Astrocyte of the hippocampus (primary cell): Measurements from ENCODE around the gene FGFBP2.

ENCODE experiments used
- DNase-seq: peaks from one replicate; pipeline ENCODE4 v3.0.0; 2011; ENCODE audit warnings: low read depth, low spot score

FGFBP2 gene

GRCh38 chr4:15968551-15969300, 5.8 kb upstream of the FGFBP2 start:
- no peak for DNase-seq

DNA sequence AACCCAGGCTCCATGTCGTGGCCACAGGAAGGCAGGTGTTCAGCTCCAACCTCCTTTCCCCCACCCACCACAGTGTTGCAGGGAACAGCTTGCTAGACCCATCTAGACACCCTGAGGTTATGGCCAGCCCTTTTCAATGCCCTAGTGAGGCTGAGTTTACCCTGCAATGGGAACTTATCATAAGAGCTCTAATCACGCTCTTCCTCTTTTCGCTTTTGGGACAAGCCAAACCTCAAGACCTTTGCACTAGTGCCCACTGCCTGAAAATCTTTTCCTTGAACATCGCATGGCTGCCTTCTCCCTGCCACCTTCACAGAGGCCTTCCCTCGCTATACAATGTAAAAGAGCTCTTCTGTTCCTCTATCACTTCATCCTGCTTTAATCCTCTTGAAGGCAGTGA, 2.4 kb upstream of the FGFBP2 start:
- no peak for DNase-seq

- no peak for DNase-seq
Observed at GRCh38 chr4:15964159-15964558, 1.2 kb upstream of the FGFBP2 start.

DNA sequence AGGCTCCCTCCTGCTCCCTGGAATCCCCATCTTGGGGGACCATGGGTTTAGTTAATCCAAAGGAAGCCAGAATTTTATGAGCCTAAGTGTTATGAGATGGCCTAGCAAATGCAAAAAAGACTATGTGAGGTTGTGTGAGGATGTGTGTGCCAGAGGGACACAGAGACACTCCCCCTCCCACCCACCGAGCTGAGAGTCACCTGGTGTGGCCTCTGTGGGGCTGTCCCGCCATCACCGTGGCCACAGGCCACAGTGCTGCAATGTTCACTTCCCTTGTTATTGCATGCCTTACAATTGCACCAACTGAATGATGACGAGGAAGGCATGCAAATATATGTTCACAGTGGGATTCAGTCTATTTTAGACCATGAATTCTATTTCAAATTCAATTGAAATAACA, 601 bp upstream of the FGFBP2 start:
- DNase-seq, result no peak

DNA sequence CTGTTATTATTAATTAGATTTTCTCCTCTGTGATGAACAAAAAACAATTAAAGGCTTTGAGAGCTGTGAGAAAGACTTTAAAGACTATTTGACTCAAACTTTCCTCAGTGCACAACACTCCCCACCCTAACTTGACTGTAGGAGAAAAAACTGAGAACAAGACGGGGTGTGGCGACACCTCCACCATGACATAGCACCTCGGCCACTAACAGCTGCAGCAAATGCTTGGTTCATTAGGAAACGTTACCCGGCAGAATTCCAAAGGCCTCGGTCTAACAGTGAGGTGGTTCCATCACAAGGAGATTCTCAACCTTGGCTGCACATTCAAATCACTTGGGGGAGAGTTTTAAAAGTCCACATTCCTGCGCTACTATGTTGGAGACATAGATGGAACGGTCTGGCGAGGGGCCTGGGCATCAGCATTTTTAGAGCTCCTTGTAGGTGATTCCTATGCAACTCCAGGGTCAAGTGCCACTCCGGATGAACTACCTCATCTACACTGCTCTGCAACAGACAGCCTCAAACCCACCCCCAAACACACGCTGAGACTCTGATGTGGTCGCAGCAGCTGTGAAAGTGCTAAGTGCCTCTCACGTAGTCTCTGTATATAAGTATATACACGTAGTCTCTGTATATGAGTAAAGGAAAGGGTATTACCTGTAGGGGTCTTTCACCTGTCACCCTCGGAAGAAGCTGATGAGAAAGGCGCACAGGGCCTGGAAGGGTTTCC, 1.0 kb downstream of the FGFBP2 start:
- no peak for DNase-seq

GRCh38 chr4:15958562-15958961, 4.4 kb downstream of the FGFBP2 start:
- no peak for DNase-seq

GRCh38 chr4:15956179-15956850, 6.7 kb downstream of the FGFBP2 start:
- peak; percentile 80 for DNase-seq

DNA sequence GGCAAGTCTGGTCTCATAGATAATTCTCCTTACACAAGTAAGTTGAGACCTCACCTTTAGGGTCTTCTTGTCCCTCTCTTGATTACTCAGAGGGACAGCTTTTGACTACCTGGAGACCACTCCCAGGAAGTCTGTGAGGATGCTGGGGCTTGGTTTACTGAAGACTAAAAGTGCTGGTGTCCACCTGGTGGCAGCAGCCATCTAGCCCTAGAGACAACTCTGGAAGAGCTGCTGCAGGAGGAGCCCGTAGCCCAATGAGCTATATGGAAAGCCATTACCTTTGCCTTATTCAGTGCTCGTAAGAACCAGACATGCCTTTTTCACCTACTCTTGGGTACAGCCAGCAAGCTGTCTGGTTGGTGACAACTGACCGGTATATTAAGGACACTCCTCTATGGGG, 7.3 kb downstream of the FGFBP2 start:
- peak; percentile 31 for DNase-seq

GRCh38 chr4:15953625-15954024, 9.3 kb downstream of the FGFBP2 start:
- DNase-seq, result no peak

- DNase-seq, result no peak
Observed at GRCh38 chr4:15951781-15952180, 11.2 kb downstream of the FGFBP2 start.

- DNase-seq, result no peak
Observed at GRCh38 chr4:15948826-15949225, 14.1 kb downstream of the FGFBP2 start.

- no peak for DNase-seq
Observed at GRCh38 chr4:15947684-15948083, 15.3 kb downstream of the FGFBP2 start.

GRCh38 chr4:15945516-15945915, 17.5 kb downstream of the FGFBP2 start:
- DNase-seq, result no peak

DNA sequence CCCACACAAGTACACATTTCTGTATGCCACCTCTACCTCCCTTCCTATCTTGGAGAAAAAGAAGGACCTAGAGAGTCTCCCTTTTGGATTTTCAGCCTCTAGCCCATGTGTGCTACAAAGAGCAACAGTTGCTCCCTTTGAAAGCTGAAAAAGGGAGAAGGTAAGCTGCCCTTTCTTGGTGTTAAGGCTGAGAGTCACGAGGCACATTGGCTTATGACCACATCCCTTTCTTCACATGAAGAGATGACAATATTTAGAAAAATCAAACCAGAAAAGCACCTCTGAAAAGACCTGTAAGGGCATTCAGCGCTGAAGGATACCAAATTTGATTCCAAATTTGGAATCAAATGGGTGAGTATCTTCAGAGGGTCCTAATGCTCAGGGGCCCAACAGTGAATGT, 18.1 kb downstream of the FGFBP2 start:
- DNase-seq, result no peak

DNA sequence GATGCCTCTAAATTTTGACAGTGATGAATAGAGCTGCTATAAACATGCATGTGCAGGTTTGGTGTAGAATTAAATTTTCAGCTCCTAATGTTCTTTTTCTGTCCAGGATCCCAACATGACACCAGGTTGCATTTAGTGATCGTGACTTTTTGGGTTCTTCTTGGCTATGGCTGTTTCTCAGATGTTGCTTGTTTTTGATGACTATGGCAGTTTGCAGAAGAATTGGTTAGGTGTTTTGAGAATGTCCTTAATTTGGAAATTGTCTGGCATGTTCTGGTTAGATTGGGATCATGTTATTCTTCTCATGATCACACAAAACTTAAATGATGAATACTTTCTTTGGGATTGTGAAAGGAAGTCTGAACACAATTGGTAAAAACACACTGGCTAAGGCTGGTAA, 20.7 kb downstream of the FGFBP2 start:
- no peak for DNase-seq

DNA sequence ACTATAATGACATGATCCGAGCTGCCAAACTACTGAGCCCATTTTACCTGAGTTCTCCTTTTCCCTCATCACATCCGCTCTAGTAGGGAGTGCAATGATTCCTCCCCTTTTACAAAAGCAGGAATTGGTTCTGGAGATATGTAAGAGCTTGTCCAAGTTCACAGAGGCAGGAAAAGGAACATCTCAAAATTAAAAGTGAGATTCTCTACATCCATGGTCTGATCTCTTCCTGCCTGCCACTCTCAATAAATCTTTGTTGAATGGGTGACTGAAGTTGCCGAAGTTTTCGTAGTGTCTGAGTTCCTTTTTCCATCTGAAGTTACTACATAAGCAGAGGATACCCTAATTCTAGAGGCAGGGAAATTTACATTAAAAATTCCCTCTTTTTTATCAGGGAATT, 24.3 kb downstream of the FGFBP2 start, which contains the start of gene FGFBP1:
TSS of gene FGFBP1 (minus strand) at position 101 of the 400 bp plus-strand sequence. CDS start 2,108 bp downstream, outside the sequence.
- DNase-seq, result no peak

DNA sequence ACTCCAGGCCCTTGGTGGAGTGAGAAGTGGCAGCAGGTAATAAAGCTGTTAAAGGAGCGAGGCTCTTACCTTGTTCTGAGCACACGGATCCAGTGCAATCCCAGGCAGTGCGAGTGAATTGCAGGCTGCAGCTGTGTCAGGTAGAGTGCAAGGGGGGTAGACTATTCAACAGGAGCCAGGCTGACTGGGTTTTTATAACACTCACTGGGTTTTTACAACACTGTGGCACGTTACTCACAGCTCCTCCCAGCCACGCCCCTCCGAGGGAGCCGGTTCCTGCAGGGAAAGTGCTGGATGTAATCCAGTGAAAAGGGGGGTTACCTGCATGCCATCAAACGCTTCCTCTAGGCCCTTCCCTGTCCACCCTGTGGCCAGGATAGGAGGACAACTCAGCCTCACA, 24.8 kb downstream of the FGFBP2 start:
- peak; percentile 29 for DNase-seq

DNA sequence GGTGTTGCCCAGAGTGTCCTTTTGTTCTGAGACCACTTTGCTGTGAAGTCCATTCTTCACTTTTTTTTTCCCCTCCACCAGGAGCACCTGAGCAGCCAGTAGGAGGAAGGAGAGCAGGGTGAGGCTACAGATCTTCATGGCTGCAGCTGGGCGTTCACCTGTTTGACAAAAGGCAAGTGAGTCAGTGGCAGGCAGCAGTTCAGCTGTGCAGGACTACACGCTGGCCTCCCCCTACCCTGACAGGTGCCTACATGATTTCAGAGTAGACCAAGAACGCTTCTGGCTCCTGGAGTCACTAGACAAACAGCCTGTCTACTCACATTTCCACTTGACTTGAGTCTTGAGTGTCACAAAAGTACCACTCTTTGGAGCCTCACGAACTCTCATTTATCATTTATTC, 26.5 kb downstream of the FGFBP2 start:
- DNase-seq, result no peak

DNA sequence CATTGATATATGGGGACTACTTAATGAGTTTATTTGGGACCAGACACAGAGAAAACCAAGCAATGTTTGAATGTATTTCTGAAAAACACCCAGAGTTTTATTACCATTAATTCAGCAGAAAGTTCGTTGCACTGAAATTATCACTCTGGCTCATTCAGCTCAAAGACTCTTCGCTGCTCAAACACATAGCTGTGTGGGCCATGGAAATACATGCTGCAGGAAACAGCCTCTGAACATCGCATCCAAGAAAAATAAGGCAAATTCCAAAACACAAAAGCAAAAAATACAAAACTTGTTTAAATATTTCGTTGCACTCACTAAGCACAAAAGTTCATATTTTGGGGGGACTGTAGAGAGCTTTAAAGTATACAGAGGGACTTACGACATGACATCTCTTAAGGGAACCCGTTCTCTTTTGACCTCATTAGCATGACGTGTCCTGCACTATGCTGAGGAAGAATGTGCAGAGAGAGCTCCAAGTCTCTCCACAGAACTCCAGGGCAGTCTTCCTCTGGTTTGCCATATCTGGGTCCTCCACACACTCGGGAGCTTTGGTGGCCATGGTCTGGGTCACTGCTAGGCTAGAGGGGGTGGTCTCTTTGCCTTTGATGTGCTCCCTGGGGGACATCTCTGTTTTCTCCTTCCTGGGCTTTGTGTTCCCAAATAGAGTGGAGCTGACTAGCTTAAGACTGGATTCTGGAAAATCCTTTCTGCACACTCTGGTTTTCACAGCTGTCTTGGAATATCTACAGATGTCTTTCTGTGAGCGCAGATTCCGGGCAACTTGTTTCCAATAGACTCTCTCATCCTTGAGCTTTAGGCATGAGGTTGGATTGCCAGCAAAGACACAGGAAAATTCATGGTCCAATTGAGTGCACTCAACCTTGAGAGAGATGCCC, 27.2 kb downstream of the FGFBP2 start:
- no peak for DNase-seq

- no peak for DNase-seq
Observed at GRCh38 chr4:15934259-15934658, 28.7 kb downstream of the FGFBP2 start.

GRCh38 chr4:15931451-15932210, 31.3 kb downstream of the FGFBP2 start:
- DNase-seq, result no peak
